Frontal cortex (tissue), 4 donors: ENCODE measurements around the gene DPP10. TPM values are rescaled to one million over a fixed set of nuclear protein-coding genes. Genes with fewer than 3 reads are reported as not detected.
A peak's percentile ranks its signal among the peaks of the same experiment; 100 is the strongest.

Source experiments
- DNase-seq, 2 donors: peaks; one replicate each; pipeline ENCODE4 v3.0.0; 2012; ENCODE audit warnings: low spot score in 2 of 2
- FAIRE-seq: peaks from 2 replicates; lab custom pipeline; 2012; peaks lifted over from hg19 to GRCh38; lab: Jason Lieb, UNC
- total RNA-seq: library from RNA; depleted of rRNA; stranded (reverse); fragments of >200 nt; gene quantifications from one replicate; pipeline ENCODE4 v1.2.3, GENCODE V29; 2014
- donor health status: control.
- donor health status: control.
- donor health status: control.

DPP10 gene
- total RNA-seq, 1 donor from 2014 or later = 74.6 TPM

DNA sequence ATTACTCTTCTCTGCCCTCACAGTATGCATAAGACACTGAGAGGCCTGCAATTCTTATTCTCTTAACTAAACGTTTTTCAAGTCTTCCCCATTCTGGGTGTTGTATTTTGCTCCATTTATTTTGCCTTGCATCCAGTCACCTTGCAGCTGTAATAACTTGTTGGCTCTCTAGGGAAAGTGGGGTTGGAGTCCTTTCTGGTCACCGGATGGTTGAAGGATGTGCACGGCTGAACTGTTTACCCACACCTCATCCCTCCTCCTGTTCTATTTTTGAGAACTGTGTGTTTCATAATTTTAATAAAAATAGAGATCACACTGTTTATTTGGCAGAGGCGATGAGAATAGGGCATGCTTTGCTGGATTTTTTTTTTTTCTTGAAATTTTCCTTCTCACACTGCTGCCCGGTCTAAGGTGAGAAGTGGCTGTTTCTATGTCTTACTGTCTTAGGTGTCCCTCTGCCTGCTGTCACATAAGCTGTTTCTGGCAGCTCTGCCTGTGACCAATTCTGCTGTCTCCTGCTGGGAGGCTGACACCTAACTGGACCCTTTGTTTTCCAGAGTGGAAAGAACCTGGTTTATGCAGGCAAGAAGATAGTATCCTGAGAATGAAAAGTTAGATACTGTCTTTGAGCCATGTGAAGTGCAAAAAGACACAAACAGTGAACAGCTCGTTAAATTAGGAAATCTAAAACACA is 342.6 kb downstream of the DPP10 start:
- DNase-seq (no peak), FAIRE-seq (no peak)

DNA sequence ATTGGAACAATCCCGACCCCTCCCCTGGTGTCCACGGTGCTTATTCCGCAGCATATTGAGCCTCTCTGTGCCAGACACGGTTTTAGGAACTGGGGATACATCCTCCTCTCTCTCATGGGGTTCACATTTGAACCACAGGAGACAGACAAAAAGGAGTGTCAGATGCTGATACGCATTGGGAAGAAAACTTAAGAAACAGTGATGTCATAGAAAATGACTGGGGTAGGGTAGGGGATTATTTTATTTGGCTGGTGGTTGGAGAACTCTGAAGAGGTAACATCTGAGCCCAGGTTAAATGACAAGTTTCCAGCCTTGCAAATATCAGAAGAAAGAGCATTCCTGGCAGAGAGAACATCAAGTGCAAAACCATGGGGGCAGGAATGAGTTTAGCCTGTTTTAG is 344.5 kb downstream of the DPP10 start:
- FAIRE-seq = no peak
- DNase-seq = no peak

DNA sequence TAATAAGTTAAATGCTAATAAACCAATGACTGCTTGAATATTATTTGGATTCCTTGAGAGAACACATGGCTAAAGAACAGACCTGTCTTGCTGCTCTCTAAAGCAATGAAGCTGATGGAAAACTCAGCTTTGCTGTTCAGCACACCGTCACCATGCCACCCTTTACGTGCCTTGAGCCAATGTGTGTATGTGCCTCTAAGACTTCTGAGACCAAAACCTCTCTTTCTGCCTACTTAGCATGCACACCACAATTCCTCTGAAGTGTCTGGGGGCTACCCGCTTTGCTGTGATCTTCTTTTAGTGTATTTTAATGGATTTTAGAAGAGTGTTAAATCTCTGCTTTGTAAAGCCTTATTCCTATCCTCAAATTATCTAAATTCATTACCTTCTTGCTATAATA is 345.0 kb downstream of the DPP10 start:
- DNase-seq (no peak), FAIRE-seq (no peak)

DNA sequence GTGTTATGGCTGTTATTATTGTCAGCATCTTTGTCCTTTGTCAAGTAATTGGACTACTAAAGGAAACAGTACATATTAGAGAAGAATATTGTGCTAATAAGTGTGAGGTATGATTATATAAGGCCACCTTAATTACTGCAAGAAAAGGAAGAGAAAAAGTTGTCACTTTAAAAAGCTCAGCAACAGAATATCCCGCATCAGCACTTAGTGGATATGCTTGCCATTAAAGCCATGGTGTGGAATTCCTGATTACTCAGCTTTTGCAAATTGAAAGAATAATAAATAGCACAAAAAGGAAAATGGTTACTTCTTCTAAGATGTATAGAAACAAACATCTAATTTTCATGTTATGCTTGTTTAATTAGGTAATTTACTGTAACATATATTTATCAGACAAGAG is 347.5 kb downstream of the DPP10 start:
- FAIRE-seq (no peak), DNase-seq (no peak)

DNA sequence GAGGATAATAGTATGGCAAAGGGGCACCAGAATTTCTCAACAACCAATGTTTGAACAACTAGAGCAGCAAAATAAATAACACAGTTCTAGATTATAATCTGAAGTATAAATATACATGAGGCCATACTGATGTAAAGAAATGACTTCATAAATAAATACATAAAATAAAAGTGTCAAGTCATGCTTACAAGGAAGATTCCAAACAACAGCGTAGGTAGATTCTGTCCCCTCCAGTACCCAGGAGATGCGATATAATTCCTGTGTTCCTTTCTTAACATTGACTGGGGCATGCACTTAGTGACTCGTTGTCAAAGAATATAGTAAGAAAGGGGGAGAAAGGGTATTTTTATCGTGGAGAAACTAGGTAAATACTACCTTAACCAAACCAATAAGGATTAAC is 355.1 kb downstream of the DPP10 start:
- DNase-seq (no peak), FAIRE-seq (no peak)

DNA sequence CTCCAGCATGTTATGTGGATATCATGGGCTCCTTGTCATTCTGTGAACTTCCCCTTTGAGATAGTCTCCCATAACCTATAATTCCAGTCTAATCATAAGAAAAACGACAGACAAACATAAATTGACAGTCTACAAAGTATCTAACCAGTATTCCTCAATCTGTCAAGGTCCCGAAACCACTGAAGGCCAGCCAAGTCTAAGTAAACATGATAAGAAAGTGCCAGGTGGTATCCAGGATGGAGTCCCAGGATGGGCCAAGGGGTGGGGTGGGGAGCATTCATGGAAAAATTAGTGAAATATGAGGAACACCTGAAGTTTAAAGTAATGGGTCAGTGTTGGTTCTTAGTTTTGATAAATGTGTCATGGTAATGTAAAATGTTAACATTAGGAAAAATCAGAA is 355.5 kb downstream of the DPP10 start:
- DNase-seq (no peak), FAIRE-seq (no peak)

DNA sequence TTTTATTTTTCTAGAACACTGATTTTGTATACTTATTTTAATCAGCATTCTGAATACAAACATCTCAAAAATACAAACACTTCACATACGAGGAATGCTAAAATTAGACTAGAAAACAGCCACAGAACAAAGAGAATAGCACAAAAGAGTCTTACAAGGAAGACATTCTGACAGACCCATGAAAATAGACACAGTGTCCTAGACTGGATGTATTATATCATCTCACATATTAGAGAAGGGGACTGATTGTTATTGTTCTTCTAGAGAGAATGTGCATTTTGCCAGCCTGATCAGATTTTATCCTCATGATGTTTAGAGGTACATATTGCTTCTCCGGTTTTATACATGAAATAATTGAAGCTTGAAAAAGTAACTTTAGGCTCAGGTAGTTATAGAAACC is 357.9 kb downstream of the DPP10 start:
- DNase-seq = no peak
- FAIRE-seq = peak; percentile 40

DNA sequence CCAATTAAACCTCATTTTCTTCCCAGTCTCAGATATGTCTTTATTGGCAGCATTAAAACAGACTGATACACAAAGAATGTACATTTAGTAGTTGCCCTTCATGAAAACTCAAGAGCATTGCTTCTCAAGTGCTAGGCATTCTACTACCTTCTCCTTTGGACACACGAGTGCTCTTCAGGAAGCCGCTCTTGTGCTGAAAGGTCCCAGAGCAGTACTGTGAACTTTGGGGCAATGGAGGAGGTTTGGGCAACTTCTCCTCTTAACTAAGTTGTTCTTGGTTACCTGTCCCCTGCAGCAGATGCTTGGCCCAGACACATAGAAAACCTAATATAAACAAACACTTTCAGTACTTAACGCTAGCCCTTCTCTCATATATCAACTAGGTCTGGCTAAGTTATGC is 362.8 kb downstream of the DPP10 start:
- FAIRE-seq (no peak), DNase-seq (no peak)

DNA sequence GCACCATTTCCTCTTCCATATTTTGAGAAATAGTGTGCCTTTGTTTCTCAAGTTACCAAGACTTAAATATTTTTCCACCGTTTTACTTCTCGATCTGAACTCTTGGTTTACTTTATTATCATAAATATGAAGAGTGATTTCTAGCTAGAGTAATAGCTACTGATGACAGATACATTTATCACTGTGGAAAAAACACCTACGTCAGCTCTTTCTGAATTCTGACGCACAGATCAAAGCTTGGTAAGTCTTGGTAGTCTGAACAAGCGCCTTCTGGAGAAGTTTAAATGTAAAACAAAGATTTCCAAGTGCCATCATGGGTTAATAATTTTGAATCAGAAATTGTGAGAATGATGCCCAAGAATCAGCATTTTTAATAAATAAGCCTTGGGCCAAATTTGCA is 367.7 kb downstream of the DPP10 start:
- FAIRE-seq = no peak

DNA sequence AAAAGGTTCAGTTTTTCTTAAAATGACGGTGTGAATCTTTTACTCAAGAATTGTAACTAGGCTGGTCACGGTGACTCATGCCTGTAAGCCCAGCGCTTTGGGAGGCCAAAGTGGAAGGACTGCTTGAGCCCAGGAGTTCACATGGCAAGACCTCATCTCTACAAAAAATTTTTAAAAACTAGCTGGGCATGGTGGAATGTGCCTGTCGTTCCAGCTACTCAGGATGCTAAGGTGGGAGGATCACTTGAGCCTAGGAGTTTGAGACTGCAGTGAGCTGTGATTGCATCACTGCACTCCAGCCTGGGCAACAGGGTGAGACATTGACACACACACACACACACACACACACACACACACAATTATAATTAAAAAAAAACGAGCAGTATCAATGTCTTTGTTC is 369.8 kb downstream of the DPP10 start:
- DNase-seq (no peak), FAIRE-seq (no peak)

More for the DNA sequence above, 367.7 kb downstream of the DPP10 start:
- no peak for DNase-seq

DNA sequence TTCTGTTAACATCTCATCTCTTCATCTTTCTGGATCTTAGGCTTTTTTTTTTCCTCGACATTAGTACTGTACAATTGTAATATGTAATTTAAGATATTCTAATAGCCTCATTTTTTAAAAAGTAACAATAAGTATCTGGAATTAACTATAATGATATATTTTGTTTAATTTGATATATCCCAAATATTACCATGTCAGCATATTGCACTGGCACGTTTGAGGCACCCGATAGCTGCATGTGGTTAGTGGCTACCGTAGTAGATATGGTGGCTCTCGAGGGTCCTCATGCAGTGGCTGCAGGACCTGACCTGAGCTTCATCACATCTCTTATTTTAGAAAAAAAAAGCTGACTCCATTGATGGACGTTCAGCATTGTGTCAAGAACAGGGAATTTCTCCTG is 371.9 kb downstream of the DPP10 start:
- DNase-seq (no peak), FAIRE-seq (no peak)

DNA sequence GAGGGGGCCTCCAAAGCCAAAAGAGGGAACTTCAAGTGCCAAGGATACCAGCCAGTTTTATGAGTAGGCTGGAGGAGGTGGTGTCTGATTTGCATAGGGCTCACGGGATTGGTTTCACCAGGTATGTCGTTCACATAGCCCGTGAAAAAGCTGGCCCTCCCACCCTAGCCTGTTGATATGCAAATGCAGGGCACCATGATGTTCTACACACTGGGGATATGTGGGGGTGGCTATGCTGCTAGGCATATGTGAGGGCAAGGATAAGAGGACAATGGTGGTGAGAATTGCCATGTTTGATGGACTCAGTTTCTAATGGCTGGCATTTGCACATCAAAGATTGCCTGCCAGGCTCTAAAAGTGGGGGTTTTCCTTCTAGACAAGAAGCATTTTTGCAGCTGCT is 378.6 kb downstream of the DPP10 start:
- FAIRE-seq = no peak
- DNase-seq = no peak

DNA sequence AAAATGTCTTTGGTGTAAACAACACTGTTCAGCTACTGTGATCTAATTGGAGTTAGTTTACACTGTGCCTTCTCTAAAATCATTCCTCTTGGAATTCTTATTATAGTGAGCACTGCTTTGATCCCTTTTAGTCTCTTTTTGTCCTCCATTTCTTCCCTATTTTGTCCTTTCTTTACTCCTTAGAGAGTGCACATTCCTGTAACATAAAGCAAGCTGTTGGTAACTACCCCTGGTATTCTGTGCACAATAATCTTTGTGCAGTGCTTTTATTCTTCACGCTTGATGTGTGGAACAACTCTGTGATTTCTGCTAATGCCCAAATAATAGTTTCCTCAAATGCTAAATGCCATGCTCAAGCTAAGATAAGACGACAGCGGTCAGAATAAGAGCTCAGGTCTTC is 401.5 kb downstream of the DPP10 start:
- no peak for DNase-seq
- no peak for FAIRE-seq

DNA sequence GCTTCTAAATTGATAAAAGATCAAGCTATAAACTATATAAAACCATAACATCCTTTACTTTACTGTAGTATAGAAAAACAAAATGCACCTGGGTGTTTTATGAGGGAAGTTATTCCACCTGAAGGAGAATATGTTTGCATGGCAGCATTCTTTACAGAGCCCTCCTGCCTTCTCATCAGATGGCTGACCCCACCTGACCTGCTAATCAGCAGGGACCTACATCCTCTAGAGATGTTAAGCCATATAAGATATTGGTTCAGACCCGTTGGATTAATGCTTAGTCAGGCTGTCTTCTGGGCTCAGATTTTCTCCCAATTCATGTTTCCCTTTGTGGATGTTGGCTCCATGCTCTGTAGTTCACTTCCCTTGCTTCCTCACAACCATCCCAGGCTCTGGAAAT is 414.8 kb downstream of the DPP10 start:
- no peak for DNase-seq
- FAIRE-seq = no peak

DNA sequence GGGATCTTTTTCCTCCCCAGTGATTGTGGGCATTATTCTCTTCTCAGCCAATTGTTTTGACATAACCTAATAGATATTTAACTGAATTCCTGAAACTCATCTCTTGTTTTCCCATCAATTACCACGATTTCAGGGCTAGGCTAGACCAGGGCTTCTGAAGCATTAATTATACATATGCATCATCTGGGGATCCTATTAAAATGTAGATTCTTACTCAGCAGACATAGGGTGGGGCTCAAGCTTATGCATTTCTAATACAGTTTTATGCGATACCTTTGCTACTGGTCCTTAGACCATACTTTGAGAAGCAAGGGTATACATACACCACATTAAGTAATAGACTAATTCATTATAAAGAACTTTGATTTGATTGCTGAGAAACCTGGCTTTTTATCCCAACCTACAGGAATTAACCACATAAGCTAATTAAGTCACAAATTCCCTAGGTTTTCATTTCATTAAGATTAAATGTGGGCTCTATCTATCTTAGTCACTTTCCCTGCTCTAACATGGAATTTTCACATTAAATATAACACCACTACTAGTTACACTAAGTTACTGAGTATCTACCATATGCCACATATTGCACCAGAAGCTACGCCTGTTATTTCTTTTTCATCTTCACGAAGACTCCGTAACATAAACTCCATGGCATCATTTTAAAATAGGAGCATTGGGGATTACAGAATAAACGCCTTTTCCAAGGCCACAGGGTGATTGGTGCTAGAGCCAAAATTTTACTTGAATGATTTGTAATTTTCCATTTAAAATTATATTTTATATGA is 417.5 kb downstream of the DPP10 start:
- FAIRE-seq (no peak), DNase-seq (no peak)

DNA sequence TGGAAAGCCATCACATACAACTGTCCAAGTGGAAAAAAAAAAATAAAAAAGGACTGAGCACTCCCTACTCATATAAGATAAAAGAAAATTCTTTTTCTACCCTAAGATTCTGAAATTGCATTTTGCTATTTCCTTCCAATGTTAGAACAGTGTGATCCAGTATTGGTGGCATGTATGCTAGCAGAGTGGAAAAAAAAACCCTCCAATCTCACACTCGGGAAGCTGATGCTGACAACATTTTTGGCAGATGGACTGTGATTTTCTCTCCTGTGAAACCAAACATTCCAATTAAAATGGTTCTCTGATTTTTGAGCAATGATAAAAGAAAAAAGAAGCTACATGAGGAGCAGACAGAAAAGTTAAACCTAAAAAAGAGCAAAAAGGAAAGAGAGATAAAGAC is 419.8 kb downstream of the DPP10 start:
- FAIRE-seq (no peak), DNase-seq (no peak)

DNA sequence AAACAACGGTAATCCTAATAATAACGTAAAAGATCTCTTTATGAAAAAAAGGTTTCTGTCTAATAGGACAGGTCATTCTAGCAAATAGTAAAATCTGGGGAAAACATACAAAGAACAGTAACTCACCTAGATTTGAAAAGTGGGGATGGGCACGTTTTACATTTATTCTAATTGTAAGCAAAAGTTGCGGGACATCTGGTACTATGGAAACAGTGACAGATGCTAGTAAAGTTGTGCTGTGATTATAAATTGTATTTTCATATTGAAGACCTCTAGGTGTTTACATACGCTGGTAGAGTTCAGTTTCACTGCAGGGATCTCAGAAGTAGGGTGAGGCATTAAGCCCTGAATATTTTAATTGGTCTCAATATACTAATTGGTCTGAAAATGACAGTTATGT is 422.5 kb downstream of the DPP10 start:
- DNase-seq = no peak
- no peak for FAIRE-seq

DNA sequence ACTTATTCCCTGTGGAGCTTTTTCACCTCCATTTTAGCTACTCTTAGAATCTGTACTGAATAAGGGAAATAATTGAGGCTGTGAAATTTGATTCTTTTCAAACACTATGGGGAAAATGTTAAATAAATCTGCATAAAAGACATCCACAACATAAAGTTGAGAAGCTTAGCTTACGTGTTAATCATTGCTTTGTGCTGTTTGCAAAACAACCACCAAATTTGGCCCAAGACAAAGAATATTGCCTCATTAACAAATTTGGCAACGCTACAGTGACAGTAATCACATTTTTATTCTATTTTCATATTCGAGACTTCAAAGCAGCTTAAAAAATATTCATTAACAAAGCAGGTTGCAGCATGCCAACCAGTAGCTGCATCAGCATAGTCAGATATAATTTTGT is 437.6 kb downstream of the DPP10 start:
- DNase-seq = no peak
- no peak for FAIRE-seq

DNA sequence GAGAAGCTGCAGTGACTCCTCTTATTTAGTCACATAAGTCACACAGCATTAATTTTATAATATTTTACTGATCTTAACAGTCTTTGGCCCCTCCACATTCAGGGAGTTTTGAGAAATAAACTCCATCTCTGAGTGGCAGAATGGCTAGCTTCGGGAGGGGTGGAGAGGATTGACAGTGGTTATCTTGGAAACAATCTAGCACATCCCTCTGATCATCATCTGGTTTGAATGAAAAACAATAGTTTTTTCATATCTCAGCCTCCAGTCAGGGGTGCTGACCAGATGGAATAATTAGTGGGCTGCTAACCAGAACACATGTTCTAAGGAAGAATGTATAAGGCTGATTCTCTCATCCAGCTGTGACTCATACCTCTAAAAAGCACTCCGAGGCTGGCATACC is 477.5 kb downstream of the DPP10 start:
- DNase-seq = no peak
- no peak for FAIRE-seq

DNA sequence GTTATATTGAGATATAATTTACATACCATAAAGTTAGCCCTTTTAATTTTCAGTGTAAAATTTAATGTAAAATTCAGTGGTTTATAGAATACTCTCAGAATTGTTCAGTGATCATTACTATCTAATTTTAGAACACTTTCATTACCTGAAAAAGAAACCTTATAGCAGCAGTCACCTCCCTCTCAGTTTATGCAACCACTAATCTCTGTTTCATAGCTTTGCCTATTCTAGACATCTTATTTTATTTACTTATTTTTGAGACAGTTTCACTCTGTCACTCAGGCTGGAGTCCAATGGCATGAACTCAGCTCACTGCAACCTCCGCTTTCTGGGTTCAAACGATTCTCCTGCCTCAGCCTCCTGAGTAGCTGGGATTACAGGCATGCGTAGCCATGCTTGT is 479.6 kb downstream of the DPP10 start:
- no peak for DNase-seq
- FAIRE-seq = no peak

DNA sequence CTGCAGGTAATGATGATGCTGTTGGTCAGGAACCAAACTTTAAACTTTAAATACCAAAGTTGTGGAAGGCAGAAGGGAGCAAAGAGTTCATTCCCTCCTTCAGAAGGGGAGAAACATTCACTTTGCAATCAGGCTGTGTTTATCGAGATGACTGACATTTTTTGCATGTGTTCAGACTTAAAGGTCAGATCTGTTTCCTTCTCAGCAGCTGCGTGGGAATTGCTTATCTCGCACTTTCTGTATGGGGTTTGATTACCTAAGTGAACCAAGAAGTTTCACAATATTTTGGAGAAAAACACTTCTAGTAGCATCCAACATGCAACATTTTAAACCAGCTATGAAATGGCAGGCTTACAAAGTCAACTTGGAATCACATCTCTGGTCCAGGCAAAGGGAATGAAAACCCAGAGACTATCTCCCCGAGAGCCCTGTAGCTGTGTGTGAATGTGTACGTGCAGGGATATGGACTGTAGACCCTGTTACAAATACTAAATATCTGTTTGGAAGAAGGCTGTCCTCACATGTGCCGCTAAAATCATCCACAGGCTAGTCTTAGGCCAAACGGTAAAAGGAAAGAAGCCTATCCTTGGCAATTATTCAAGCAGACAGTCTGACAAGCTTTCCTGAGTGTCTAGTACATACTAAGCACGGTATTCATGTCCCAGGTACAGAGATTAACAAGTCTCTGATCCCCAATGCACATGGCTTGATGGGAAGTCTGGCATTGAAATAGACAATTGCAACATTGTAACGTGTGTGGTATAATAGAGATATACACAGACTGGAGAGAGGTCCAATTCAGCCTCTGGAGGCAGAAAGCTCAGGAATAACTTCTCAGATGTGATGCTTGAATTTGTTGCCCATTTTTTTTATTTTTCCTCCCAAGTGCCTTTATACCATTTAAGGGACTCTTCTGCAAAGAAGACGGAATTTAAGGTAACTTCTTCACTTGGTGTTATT is 483.1 kb downstream of the DPP10 start:
- FAIRE-seq = no peak
- no peak for DNase-seq
